ENCODE results near the gene DMRTB1.

DMRTB1 gene

DNA sequence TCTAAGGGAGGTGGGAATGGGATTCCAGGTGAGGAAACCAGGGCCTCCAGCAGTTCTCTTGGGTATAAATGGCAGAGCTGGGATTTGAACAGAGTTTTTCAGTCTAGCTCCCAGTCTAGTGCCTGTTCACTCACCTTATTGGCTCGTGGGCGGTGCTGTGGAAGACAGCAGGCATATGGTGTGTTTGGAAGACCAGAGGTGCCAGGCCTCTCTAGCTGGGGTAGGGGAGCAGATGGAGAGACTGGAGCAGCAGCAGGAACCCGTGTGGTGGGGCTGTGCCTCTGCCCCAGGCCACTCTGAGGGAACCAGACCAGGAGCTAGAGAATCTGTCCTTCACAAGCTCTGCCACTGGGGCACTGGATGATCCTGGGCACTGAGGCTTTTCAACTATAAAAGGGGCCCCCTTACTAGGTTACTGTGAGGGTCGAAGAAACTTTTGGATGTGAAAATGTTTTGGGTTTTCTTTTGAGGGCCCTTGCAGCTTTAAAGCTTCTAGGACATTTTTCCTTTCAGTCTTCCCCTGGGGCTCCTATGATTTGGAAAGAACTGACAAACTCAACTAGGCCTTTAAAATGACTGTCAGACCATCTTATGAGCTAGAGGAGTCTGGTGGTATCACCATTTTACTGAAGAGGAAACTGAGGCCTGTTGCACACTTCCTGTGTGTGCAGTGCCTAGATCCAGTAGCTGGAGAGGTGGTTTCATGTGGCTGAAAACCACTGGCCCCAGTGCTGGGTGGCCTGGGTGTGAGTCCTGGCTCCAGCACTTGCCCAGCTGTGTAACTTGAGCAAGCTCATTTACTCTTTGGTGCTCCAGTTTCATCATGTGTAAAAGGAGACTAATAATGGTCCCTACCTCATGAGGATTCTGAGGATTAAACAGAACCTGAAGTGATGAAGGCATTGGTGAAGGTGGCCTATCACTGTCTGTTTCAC is 6.1 kb downstream of the DMRTB1 start:
- DNase-seq, result no peak

DNA sequence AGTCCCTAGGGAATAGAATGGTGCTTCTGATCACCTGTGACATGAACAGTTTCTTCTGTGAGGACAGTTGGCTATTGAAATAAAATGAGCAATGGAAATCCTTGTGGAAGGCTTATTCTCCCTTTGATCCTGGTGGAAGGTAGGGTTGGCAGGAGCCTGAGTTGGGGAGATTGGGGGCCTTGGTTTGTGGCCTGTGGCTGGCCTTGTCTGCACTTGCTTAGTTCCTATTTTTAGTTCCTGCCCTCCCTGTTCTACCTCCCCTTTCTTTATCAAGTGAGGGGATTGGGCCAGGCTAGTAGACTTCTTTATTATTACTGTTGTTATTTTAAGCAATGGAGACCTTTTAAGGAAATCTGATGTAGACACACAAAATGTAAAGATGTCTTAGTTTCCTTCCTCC is 8.2 kb downstream of the DMRTB1 start:
- DNase-seq, result no peak

DNA sequence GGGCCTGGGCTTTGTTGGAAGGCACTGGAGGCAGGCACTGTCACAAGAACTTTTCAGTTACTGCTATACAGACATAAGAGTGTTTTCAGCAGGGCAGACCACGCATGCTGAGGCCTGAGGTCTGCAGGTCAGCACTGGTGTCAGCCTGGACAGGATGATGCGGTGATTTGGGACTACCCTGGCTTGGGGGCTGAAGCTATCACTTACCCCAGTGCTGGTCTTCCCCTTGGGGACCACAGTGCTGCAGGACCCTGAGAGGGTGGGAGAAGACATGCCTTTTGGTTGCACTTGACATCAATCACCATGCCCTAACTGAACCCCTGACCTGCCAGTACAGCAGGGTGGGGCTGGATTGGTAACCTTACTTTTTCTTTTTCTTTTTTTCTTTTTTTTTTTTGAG is 9.2 kb downstream of the DMRTB1 start:
- DNase-seq, result no peak

DNA sequence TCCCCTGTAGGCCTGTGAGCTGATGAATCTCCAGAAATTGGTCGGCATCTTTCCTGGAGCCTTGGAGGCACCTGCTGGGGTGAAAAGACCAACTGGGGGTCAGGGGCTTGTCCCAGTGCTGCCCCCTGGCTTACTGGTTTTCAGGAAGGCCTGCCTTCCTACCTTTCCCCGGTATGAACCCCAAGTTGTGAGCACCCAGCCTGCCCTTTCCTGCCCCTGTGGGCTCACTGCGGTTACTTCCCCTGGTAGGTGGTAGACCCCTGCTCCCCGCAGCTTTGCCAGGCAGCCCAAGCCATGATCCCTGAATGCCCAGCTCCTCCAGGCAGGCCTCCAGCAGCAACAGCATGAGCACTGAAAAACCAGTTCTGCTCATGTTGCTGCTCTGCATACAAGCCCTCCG is 10.2 kb downstream of the DMRTB1 start:
- no peak for DNase-seq

DNA sequence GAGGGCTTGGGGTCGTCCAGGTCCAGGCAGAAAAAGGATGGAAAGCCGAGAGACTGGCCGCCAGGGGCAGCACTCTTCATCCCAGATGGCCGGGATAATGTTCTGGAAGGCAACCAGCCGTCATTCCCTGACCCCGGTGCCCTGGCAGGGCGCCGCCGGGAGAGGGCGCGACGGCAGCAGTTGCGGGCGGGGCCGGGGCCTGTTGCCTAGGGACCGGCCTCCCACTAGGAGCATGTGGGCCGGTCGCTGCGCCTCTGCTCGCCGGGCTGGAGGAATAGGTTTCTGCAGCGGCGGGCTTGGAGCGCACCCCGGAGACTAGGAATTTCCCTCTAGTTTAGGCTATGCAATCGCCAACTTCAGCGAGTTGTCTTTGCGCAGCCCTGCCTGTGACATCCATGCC is 11.0 kb downstream of the DMRTB1 start:
- DNase-seq, result no peak

DNA sequence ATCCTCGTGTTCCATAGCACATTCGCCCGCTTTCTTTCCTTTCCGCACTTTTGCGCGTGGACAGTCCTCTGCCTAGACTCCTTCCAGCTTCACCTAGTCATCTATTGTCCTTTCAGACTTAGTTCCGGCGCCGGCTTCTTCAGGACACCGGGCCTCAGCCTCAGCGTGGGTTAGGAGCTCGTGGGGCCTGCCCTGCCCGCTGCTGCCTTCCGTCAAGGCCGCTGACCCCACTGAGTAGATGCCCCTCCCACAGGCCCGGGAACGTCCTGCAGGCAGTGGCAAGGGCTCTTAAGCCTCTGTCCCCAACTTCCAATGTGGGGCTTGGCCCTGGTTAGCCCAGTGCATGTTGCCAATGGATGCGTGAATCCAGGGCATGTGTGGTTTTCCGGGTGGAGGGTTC is 11.4 kb downstream of the DMRTB1 start:
- DNase-seq, result no peak

DNA sequence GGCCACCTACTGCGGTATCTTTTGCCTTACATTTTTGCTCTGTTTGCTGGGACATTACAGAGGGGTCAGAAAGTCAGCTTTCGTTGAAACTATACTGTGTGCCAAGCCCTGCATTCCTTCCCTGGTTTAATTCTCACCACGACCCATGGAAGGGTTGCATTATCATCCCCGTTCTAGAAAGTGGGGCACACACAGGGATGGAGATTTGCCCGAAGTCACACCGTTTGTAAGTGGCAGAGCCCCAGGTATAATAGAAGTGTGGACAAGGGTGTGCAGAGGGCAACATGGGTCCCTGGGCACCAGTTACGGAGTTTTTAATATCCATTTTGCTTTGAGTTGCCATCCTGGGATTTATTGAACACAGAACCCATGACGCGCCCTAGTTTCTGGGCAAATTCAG is 11.8 kb downstream of the DMRTB1 start:
- no peak for DNase-seq

DNA sequence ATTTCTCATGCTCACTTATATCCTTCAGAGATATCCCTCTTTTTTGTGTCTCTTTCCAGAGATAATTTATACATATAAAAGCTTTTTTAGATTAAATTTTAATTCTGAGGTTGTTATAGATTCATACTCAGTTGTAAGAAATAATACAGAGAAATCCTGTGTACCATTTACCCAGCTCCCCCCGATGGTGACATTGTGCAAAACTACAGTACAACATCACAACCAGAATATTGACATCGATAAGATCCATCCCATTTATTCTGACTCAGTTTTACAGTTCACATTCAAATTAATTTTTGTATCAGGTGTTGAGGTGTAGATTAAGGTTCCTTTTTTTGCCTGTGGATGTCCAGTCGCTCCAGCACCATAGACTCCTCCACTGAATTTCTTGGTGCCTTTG is 14.3 kb downstream of the DMRTB1 start:
- no peak for DNase-seq

DNA sequence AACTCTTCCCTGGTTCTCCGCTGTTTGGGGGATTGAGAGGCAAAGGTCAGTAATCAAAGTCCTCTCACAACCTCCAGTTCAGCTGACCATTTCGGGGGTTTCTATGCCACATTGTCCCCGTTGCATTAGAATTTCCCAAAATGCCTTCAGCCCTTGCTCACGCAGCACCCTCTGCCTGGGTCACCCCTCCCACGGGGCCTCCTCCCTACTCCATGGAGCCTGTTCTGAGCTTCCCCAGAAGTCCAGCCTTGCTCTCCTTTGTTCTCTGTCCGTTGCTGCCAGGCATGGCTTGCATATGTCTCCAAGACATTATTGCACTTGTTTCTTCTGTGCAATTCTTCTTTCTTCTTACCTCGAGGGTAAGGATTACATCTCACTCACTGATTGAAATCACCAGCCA is 16.5 kb downstream of the DMRTB1 start:
- no peak for DNase-seq

DNA sequence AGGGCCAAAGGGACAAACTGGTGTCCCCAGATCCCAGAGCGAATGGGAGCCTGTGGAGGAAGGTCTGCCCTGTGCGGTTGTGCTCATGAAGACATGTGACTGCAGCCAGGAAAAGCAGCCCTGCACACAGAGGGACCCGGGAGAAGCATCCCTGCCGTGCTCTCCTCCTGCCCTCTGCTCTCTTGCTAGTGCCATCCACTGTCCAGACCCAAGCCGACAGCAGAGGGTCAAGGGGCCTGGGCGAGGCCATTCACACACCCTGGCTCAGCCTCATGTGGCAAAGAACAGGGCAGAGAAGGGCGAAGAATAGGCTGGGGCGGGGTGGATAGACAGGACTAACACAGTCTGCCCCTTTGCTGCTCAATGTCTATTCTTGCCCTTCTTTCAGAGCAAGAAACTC is 17.4 kb downstream of the DMRTB1 start:
- no peak for DNase-seq

DNA sequence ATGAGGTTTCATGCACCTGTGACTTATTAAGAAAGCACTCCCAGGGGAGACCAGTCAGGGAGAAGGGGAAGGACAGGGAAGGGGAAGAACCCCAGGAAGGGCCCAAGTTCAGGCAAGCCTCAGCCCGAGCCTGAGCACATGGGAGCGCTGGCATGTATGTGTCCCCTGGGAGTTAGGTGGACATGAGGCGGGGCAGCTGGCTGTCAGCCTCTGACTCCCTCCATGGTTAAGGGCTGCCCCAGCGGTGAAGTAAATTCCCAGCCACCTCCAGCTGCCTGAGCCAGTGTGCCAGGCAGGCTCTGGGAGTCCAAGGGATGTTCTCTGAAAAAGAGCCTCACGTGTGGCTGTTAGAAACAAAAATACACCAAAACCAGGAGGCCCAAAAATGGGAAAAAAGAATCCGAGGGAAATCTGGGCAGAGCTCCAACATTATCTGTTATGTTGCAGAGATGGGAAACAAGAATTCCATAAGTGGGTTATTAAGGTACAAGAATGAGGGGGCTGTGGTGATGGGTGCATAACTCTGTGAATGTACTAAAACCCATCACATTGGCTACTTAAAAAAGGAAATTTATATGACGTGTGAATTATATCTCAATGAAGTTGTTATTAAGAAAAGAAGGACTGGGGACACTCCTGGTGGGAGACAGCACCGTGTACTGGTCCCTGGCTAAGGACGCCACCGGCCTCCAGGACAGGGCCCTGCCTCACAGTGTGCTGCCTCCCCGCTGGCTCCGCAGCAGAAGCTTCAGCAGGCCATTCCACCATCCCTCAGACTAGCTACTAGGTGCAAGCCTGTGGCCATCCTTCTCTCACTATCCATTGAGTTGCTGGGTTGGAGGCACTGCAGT is 18.7 kb downstream of the DMRTB1 start:
- no peak for DNase-seq

DNA sequence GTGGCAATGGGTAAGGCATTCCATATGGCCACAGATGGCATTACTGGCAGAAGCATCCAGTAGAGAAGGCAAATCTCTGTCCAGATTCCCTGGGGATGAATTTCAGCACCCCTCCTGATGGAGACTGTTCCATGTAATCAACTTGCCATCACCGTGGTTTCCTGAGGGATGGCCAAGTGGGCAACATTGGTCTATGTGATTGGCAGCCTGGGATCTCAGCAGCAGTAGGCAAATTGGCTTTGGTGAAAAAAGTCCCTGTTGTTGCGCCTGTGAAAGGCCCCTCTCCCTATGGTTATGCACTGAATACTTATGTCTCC is 19.3 kb downstream of the DMRTB1 start:
- no peak for DNase-seq

DNA sequence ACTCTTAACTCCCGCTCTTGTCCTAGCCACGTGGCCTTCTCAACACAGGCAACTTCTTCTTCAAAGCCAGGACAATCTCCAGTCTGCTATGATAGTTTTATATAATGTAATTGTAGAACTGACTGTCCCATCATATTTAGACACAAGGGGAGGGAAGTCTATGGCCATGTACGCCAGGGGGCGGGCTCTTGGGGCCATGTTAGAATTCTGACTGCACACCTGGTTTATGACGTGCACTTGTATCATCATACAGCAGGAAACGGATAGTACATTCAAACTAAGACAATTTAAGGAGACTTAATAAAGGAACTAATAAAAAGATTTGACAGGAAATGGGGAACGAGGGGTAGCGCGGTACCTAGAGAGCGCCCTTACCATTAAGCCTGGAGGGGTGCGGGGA is 21.5 kb downstream of the DMRTB1 start:
- DNase-seq, result no peak

DNA sequence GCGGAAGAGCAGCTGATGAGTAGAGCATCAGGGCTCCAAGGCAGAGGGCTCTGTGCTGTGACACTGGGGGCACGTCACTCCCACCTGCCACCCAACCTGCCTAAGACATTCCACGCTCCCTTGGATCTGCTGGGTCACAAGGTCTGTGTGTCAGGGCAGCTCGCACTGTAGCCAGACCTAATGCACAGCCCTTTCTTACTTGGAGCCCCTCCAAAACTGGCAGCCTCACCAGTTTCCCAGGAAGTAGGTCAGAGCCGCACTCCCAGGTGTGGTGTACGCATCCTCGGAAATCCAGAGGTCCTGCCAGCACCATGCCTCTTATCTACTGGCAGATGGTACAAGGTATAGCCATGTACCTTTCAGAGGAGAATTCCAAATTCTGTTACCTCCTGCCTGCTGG is 22.3 kb downstream of the DMRTB1 start:
- no peak for DNase-seq

DNA sequence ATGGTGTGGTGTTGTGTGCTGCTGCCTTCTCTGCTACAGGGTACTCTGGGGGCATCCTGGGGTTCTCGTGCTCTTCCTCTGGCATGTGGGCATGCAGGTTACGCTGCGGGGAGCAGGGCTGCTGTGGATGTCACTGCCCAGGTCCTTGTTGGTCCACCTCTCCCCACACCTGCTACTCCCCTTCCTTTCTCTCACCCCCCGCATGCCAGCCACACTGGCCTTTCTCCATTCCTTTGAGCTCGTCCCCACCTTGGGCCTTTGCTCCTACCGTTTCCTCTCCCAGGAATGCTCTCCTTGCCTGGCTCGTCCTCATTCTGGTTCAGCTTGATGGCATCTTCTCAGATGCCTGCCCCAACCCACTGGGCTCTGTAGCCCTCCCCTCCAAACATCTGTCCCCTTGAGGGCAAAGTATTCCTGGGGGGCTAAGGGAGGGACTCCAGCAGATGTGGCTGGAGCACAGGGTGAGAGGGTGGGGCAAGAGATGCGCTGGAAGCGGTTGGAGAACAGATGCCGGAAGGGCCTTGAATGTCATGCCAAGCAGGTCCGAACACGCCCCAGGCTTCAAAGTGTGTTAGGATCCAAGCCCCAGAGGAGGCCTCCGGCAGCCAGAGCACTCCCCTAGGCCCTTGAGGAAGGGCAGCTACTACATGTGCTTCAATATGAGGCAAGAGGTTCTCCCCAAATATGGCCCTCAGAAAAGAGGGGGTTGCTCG is 23.4 kb downstream of the DMRTB1 start:
- DNase-seq, result no peak

DNA sequence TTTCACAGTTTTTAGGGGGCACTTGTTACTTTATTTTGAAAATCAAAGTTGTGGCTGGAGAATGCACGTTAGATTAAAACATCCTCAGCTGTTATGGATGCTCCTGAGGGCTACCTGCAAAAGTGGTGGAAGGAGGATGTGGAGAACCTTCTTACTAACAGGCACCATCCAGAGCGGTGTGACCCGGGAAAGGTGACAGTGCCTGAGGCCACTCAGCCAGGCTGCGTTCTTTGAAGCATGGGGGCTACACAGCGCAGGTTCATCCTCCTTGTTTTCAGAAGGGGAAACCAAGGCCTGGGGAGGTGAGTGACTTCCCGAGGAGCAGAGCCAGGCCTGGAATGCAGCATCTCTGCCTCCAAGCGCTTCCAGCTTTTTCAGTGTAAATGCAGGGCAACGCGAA is 24.0 kb downstream of the DMRTB1 start:
- no peak for DNase-seq

DNA sequence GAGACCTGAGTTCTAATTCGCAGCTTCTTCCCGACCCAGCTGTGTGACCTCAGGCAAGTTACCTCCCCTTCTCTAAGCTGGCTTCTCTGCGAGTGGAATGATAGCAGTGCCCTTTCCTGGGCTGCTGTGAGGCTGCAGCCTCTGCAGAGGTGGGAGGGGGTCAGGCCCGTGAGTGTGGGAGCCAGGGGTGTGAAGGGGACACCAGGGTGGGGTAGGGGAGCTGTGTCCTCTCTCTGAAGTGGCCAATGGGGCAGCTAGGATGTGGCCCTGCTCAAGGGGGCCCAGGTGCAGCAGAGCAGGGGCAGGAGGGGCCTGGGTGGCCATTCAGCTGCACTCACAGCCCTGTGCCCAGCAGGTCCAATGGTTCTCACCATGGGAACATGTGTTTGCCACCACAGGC is 24.5 kb downstream of the DMRTB1 start:
- DNase-seq, result no peak

DNA sequence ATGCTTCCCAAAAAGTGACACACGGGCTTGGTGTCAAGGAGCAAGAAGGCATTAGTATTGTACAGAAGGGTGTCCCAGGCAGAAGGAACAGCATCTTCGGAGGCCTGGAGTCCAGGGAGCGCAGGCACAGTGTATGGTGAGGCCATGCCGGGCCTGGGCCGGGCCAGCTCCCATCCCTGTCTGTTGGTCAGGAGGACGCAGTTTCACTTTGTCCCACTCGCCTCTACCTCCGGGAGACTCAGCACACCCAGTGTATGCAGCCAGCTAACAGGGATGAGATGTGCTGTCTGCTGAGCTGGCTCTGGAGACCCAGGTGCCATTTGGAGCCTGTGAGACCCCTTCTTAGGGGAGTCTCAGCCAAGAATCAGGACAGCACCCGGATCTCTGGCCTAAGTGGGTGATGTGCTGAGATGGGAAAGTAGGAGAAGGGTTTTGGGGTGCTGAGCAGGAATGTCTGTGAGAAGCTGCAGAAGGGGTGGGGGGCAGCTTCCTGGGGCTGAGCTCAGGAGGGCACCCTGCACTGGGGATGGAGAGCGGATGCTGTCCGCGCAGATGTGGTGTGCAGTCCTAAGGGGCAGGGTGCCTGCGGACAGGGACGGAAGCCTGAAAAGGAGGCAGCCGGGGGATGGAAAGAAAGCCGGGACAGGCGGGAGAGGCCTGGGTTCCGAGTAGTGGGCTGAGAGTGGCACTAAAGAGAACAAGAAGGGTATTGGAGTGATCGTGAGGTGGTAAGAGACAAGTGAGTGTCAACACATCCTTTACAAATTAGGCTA is 25.7 kb downstream of the DMRTB1 start:
- no peak for DNase-seq

DNA sequence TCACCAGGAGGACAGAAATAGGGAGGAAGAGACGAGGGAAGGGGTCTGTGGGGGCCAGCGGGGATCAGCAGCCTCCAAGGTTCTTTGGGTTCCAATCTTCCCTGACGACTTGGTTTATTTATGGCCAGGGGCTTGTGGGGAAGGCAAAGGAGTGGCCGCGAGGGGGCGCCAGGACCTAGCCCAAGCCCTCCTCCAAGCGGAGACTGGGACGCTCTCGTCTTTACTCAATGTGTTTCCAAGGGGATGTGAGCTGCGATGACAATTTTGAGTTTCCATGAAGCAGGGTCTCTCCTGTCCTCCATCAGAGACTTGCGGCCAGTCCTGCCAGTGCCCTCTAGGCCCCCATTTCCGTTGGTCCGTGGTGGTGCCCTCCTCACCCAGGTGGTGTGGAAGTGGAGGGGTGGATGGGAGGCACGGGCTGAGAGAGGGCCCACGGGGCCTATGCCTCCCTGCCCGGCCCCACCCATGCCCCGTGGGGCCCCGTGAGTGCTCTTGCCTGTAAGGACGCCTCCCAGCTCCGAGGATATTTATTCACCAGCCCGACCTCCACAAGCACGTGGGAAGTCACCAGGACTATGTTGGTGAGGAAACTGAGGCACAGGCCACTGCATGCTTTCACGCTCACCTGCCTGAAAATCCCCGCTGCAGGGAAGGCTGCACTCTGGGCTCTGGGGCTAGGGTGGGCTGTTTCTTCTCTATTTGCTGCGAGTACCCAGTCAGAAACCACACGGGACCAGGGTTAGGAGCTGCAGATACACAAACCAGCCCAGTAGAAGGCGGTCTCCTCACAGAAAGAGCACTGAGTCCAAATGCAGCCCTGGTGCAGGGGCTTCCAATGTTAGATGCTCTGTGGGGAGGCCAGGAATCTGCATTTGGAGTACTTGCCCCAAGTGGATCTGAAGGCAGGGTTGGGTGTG is 26.5 kb downstream of the DMRTB1 start:
- DNase-seq, result peak; percentile 26

DNA sequence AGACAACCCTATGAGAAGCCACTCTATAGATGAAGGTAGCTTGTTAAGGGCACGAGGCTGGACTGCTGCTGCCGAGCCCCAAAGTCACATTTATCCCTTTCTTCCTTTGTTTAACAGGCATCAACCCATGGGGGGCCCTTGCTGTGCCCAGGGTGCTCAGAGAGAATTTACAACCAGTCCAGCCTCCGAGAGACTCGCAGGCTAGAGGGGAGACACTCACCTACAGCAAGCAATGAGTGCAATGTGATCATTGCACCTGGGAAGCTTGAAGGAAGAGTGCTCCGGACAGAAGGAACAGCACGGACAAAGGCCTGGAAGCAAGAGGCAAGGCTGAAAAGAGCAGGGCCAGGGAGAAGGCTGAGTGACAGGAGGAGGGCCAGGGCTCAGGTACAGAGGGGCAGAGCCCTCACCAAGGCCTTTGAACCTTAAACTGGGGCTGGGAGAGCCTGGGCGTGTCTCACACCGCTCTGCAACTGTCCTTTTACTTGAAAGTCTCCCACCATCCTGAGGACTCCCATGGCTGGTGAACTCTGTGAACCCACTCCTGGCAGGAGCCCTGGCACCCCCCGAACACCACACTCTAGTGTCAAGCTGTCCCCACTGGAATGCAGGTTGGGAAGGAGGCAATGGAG is 27.3 kb downstream of the DMRTB1 start:
- no peak for DNase-seq

DNA sequence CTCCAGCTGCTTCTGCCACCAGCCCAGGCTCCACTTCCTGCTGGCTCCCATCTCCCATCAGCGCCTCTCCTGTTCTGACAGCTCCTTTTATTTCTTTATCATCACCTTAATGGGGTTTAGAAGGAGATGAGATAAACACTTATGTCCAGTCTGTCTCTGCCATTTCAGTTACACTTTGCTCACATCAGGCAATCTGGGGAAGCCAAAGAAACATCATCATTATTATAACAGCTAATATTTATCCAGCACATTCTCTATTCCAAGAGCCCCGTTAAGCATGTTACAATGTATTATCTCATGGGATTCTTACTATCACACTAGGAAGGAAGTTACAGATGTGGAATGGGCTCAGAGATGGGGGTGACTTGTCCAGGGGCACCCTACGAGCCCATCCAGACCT is 31.2 kb downstream of the DMRTB1 start:
- DNase-seq, result no peak

Measured in activated CD4-positive, alpha-beta T cell treated with anti-CD3 and anti-CD28 coated beads for 1 hour (primary cell).